GM19328 (cell line): ENCODE data around the gene TUBGCP4.
"Not testable (repeated sequence)": the region's sequence is repeated elsewhere in the genome, so short reads cannot be mapped to it uniquely, and the experiment has no call there.

ENCODE experiments used
- ATAC-seq: cut with Tn5 transposase; IDR thresholded peaks from one replicate; pipeline ENCODE4 v1.9.1; 2021; ENCODE audit warnings: mild to moderate bottlenecking, moderate library complexity; ENCODE audit not compliant: unreplicated experiment

Gene TUBGCP4

GRCh38 chr15:43370975-43371974 lies at the start of gene TUBGCP4, which contains the start of gene ZSCAN29:
TSS of gene TUBGCP4 (plus strand) at chr15:43371101. CDS start at chr15:43371355, 254 bp downstream.
TSS of gene ZSCAN29 (minus strand) at chr15:43371043. CDS start at chr15:43369913, 1,130 bp downstream.
- peak; percentile 70 for ATAC-seq

- ATAC-seq: no peak
Observed at GRCh38 chr15:43325039-43325684, 45.7 kb upstream of the TUBGCP4 start.

- ATAC-seq: peak; percentile 16
Observed at GRCh38 chr15:43329217-43329959, 41.5 kb upstream of the TUBGCP4 start.

- peak; percentile 86 for ATAC-seq
Observed at GRCh38 chr15:43329960-43330779, 40.7 kb upstream of the TUBGCP4 start, which contains the start of gene LCMT2. TSS of gene LCMT2 (minus strand) at chr15:43330573. CDS start at chr15:43330489, 84 bp downstream.

- ATAC-seq: no peak
Observed at GRCh38 chr15:43330780-43331087, 40.2 kb upstream of the TUBGCP4 start.

GRCh38 chr15:43346305-43346704 lies 24.6 kb upstream of the TUBGCP4 start:
- no peak for ATAC-seq

GRCh38 chr15:43347114-43347513 lies 23.8 kb upstream of the TUBGCP4 start:
- ATAC-seq: no peak

GRCh38 chr15:43352693-43353382 lies 18.1 kb upstream of the TUBGCP4 start:
- ATAC-seq: no peak

- ATAC-seq: no peak
Observed at GRCh38 chr15:43360821-43361220, 10.1 kb upstream of the TUBGCP4 start.

- ATAC-seq: no peak
Observed at GRCh38 chr15:43361313-43361903, 9.5 kb upstream of the TUBGCP4 start.

- peak; percentile 34 for ATAC-seq
Observed at GRCh38 chr15:43370310-43370974, 459 bp upstream of the TUBGCP4 start.

GRCh38 chr15:43376017-43376705 lies 5.3 kb downstream of the TUBGCP4 start:
- ATAC-seq: no peak

- ATAC-seq: no peak
Observed at GRCh38 chr15:43378601-43379000, 7.7 kb downstream of the TUBGCP4 start.

GRCh38 chr15:43382310-43382709 lies 11.4 kb downstream of the TUBGCP4 start:
- ATAC-seq: no peak

- ATAC-seq: no peak
Observed at GRCh38 chr15:43383070-43383469, 12.2 kb downstream of the TUBGCP4 start.

- ATAC-seq: no peak
Observed at GRCh38 chr15:43390723-43391122, 19.8 kb downstream of the TUBGCP4 start.

- not testable (repeated sequence) for ATAC-seq
Observed at GRCh38 chr15:43393592-43393991, 22.7 kb downstream of the TUBGCP4 start.

GRCh38 chr15:43402255-43402654 lies 31.4 kb downstream of the TUBGCP4 start:
- ATAC-seq: no peak
